Measurements from ENCODE around the gene CCNA2. TPM values are rescaled to one million over a fixed set of nuclear protein-coding genes. Genes with fewer than 3 reads are reported as not detected.

The CCNA2 gene
- total RNA-seq, 1 experiment from 2014 or later = 89.2 TPM

GRCh38 chr4:121789960-121790829 is 33.5 kb downstream of the CCNA2 start:
- H3K36me3 Mint-ChIP-seq (ENCODE audit: insufficient read depth in 1 of 3, low read depth in 3 of 3) = no peaks in the 10 kb centered on the region
- Histone ChIP-seq H3K4me2 (ENCODE audit: insufficient read depth, insufficient read length, low read length) (no peak overlapping the region), H3K23ac (ENCODE audit: insufficient read length, low read depth, low read length) (no peak overlapping the region), H3T11ph (ENCODE audit: low read length) (no peak overlapping the region), H2BK20ac (ENCODE audit: low read depth, low read length, poor library complexity, severe bottlenecking) (no peak overlapping the region), H4K8ac (replicated peaks; ENCODE audit: insufficient read length, low read depth, low read length) (no peak overlapping the region), H3K4me1 (ENCODE audit: insufficient read depth, low read length) (peaks cover 7% of the 10 kb centered on the region), H2AFZ (ENCODE audit: low read length) (no peak overlapping the region), H3K14ac (ENCODE audit: insufficient read depth, low read length) (no peak overlapping the region), H2BK15ac (ENCODE audit: low read depth, low read length) (no peak overlapping the region), H3K23me2 (ENCODE audit: insufficient read length, low read depth, low read length, poor library complexity, severe bottlenecking) (no peaks in the 10 kb centered on the region), H2BK12ac (ENCODE audit: insufficient read length, low read depth, low read length) (no peak overlapping the region), H3K79me1 (ENCODE audit: insufficient read depth, low read depth, low read length, poor library complexity, severe bottlenecking) (no peaks in the 10 kb centered on the region), H4K20me1 (ENCODE audit: control insufficient read depth, insufficient read depth, insufficient read length) (no peaks in the 10 kb centered on the region), H2BK5ac (ENCODE audit: insufficient read length, low read length) (no peak overlapping the region), H3K56ac (ENCODE audit: insufficient read length, low read depth, low read length) (no peak overlapping the region), H3K4ac (ENCODE audit: low read depth, low read length) (no peak overlapping the region), H3K79me2 (ENCODE audit: insufficient read depth, low read length) (no peaks in the 10 kb centered on the region), H3K27me3 (ENCODE audit: insufficient read depth, low read length) (no peaks in the 10 kb centered on the region), H2AK5ac (ENCODE audit: insufficient read length, low read length) (no peak overlapping the region), H3K18ac (ENCODE audit: insufficient read length, low read depth, low read length) (no peak overlapping the region), H3K9me3 (ENCODE audit: control insufficient read depth, low read depth, low read length) (no peaks in the 10 kb centered on the region), H4K91ac (ENCODE audit: insufficient read length, low read depth, low read length) (no peak overlapping the region), H3K27ac (ENCODE audit: insufficient read length, low read depth, low read length) (no peak overlapping the region), H2BK120ac (ENCODE audit: low read depth, low read length, poor library complexity, severe bottlenecking) (no peak overlapping the region), H3K9ac (ENCODE audit: extremely low read depth, insufficient read length, low read length) (no peak overlapping the region), H4K5ac (ENCODE audit: insufficient read length, low read depth, low read length) (no peak overlapping the region)
- WGBS (ENCODE audit: extremely low coverage, insufficient read length, low lambda C conversion rate) = no CpG with 5 or more reads among the region's 3 CpGs
- H3K4me1 Mint-ChIP-seq = peaks cover 24 to 28% of the 10 kb centered on the region in 2 experiments
- H3K9me3 Mint-ChIP-seq = no peaks in the 10 kb centered on the region
- H3K27ac Mint-ChIP-seq = no peak overlapping the region
- DNase-seq = no peak
- H3K27me3 Mint-ChIP-seq (ENCODE audit: low read depth) = no peaks in the 10 kb centered on the region; the same call in none of the 2 replicates
- H3K4me3 Mint-ChIP-seq = no peak overlapping the region
- TF ChIP-seq, protein P1, sequence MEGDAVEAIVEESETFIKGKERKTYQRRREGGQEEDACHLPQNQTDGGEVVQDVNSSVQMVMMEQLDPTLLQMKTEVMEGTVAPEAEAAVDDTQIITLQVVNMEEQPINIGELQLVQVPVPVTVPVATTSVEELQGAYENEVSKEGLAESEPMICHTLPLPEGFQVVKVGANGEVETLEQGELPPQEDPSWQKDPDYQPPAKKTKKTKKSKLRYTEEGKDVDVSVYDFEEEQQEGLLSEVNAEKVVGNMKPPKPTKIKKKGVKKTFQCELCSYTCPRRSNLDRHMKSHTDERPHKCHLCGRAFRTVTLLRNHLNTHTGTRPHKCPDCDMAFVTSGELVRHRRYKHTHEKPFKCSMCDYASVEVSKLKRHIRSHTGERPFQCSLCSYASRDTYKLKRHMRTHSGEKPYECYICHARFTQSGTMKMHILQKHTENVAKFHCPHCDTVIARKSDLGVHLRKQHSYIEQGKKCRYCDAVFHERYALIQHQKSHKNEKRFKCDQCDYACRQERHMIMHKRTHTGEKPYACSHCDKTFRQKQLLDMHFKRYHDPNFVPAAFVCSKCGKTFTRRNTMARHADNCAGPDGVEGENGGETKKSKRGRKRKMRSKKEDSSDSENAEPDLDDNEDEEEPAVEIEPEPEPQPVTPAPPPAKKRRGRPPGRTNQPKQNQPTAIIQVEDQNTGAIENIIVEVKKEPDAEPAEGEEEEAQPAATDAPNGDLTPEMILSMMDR (conservative IDR thresholded peaks at IDR 0.05) = no peak

Data from H9 (cell line).